GM23338 (cell line): Measurements from ENCODE around the gene HLA-F. TPM values are rescaled to one million over a fixed set of nuclear protein-coding genes. Genes with fewer than 3 reads are reported as not detected.

ENCODE experiments used
- ATAC-seq: fragments of 200-7000 bp; cut with Tn5 transposase; 3 replicates; pipeline ENCODE4 v1.9.1; 2020
- DNase-seq: peaks from one replicate; pipeline ENCODE4 v3.0.0-alpha.2; 2015; ENCODE audit warnings: low spot score
- H2AFZ ChIP-seq: fragments of 200-600 bp; sonication (generic); 2 replicates; pipeline ENCODE4 v1.8.0; 2016; ENCODE audit warnings: antibody characterized with exemption, mild to moderate bottlenecking, moderate library complexity
- H3F3A ChIP-seq: fragments of 200-600 bp; sonication (generic); replicated peaks from 2 replicates; pipeline ENCODE4 v1.8.0; 2017; ENCODE audit warnings: antibody characterized with exemption, mixed run types, low read depth
- H3K27ac ChIP-seq: fragments of 200-600 bp; sonication (generic); 2 replicates; pipeline ENCODE4 v1.6.1; 2016; ENCODE audit warnings: low read depth
- H3K27me3 ChIP-seq: fragments of 200-600 bp; sonication (generic); 2 replicates; pipeline ENCODE4 v1.8.0; 2016; ENCODE audit warnings: mild to moderate bottlenecking, mixed run types, moderate library complexity; ENCODE audit not compliant: insufficient read depth
- H3K36me3 ChIP-seq: fragments of 200-600 bp; sonication (generic); 2 replicates; pipeline ENCODE4 v1.8.0; 2016; ENCODE audit warnings: mild to moderate bottlenecking; ENCODE audit not compliant: insufficient read depth
- H3K4me1 ChIP-seq: fragments of 200-600 bp; sonication (generic); 2 replicates; pipeline ENCODE4 v1.8.0; 2016; ENCODE audit warnings: mild to moderate bottlenecking, moderate library complexity; ENCODE audit not compliant: insufficient read depth
- H3K4me2 ChIP-seq: fragments of 200-600 bp; sonication (generic); 2 replicates; pipeline ENCODE4 v1.7.1; 2017; ENCODE audit warnings: mixed run types
- H3K4me3 ChIP-seq: fragments of 200-600 bp; sonication (generic); 2 replicates; pipeline ENCODE4 v1.6.1; 2016; ENCODE audit warnings: mixed run types
- H3K79me2 ChIP-seq: fragments of 200-600 bp; sonication (generic); replicated peaks from 2 replicates; pipeline ENCODE4 v1.8.0; 2017; ENCODE audit warnings: mild to moderate bottlenecking; ENCODE audit not compliant: insufficient read depth
- H3K9me2 ChIP-seq: fragments of 200-600 bp; sonication (generic); 2 replicates; pipeline ENCODE4 v1.8.0; 2017; ENCODE audit not compliant: insufficient read depth
- H4K20me1 ChIP-seq: fragments of 200-600 bp; sonication (generic); replicated peaks from 2 replicates; pipeline ENCODE4 v1.8.0; 2017; ENCODE audit warnings: mild to moderate bottlenecking; ENCODE audit not compliant: insufficient read depth
- H3K27ac Mint-ChIP-seq: 2 replicates; pipeline ENCODE4 v1.8.0; 2020; ENCODE audit warnings: inconsistent platforms, mild to moderate bottlenecking, moderate library complexity, mixed read lengths
- H3K27me3 Mint-ChIP-seq: 3 replicates; pipeline ENCODE4 v1.8.0; 2022; ENCODE audit warnings: low read depth, mild to moderate bottlenecking, moderate library complexity, mixed read lengths, inconsistent platforms; ENCODE audit not compliant: insufficient read depth, poor library complexity
- H3K36me3 Mint-ChIP-seq: 3 replicates; pipeline ENCODE4 v1.8.0; 2021; ENCODE audit warnings: low read depth, mild to moderate bottlenecking, inconsistent platforms, moderate library complexity, mixed read lengths
- H3K4me1 Mint-ChIP-seq: 3 replicates; pipeline ENCODE4 v1.8.0; 2020; ENCODE audit warnings: mild to moderate bottlenecking, inconsistent platforms, mixed read lengths
- H3K4me3 Mint-ChIP-seq: 3 replicates; pipeline ENCODE4 v1.8.0; 2021; ENCODE audit warnings: moderate library complexity, mild to moderate bottlenecking, inconsistent platforms, mixed read lengths
- H3K9me3 Mint-ChIP-seq: 3 replicates; pipeline ENCODE4 v1.8.0; 2020; ENCODE audit warnings: moderate library complexity, mild to moderate bottlenecking, inconsistent platforms, mixed read lengths
- CREB1 ChIP-seq: fragments of 250-450 bp; sonication (Bioruptor Pico); IDR thresholded peaks from 2 replicates; pipeline ENCODE4 v1.5.0; 2020; ENCODE audit warnings: low read depth, mild to moderate bottlenecking, moderate library complexity
- CTCF ChIP-seq, 2 experiments: fragments of 200-600 bp in 1 of 2; sonication (generic) in 1 of 2; conservative IDR thresholded peaks; 2 replicates each; pipeline versions ENCODE4 v1.5.1 to v1.6.1; 2016 to 2017; ENCODE audit warnings: antibody characterized with exemption in 2 of 2, low read depth in 2 of 2, mild to moderate bottlenecking in 2 of 2, moderate library complexity in 1 of 2
- ETS1 ChIP-seq: IDR thresholded peaks from 2 replicates; pipeline ENCODE4 v1.6.1; 2016; ENCODE audit warnings: antibody characterized with exemption
- EZH2 ChIP-seq: fragments of 200-600 bp; sonication (generic); IDR thresholded peaks from one replicate; pipeline ENCODE4 v1.8.0; 2017; ENCODE audit warnings: antibody characterized with exemption, mild to moderate bottlenecking, low read depth; ENCODE audit not compliant: unreplicated experiment
- EZH2phosphoT487 ChIP-seq: fragments of 200-600 bp; sonication (generic); IDR thresholded peaks from one replicate; pipeline ENCODE4 v1.8.1; 2018; ENCODE audit warnings: antibody characterized with exemption; ENCODE audit not compliant: unreplicated experiment
- JUNB ChIP-seq: IDR thresholded peaks from one replicate; pipeline ENCODE4 v1.6.1; 2016; ENCODE audit warnings: antibody characterized with exemption; ENCODE audit not compliant: unreplicated experiment
- NANOG ChIP-seq: IDR thresholded peaks from 2 replicates; pipeline ENCODE4 v1.6.1; 2016; ENCODE audit warnings: antibody characterized with exemption, borderline replicate concordance
- POLR2AphosphoS5 ChIP-seq: IDR thresholded peaks from 2 replicates; pipeline ENCODE4 v1.6.1; 2016; ENCODE audit warnings: antibody characterized with exemption, low read depth
- REST ChIP-seq: IDR thresholded peaks from one replicate; pipeline ENCODE4 v1.6.1; 2018; ENCODE audit warnings: antibody characterized with exemption; ENCODE audit not compliant: unreplicated experiment
- STAT1 ChIP-seq: IDR thresholded peaks from one replicate; pipeline ENCODE4 v1.6.1; 2016; ENCODE audit warnings: antibody characterized with exemption; ENCODE audit not compliant: unreplicated experiment
- ZNF114 ChIP-seq: fragments of 250-450 bp; sonication (Bioruptor Pico); IDR thresholded peaks from 2 replicates; pipeline ENCODE4 v1.5.0; 2020; ENCODE audit warnings: mild to moderate bottlenecking, moderate library complexity
- ZNF331 ChIP-seq: fragments of 250-450 bp; sonication (Bioruptor Pico); IDR thresholded peaks from 2 replicates; pipeline ENCODE4 v1.5.0; 2020; ENCODE audit warnings: low read depth, mild to moderate bottlenecking, moderate library complexity
- ZNF462 ChIP-seq: fragments of 250-450 bp; sonication (Bioruptor Pico); IDR thresholded peaks from 2 replicates; pipeline ENCODE4 v1.5.0; 2020; ENCODE audit warnings: mild to moderate bottlenecking, moderate library complexity
- polyA plus RNA-seq: library from polyadenylated mRNA; unstranded; fragments of >200 nt; fragmentation: Nextera tagmentation; extraction: Ambion mirVana; gene quantifications from 2 replicates; pipeline ENCODE4 v1.2.1, GENCODE V29; 2016
- total RNA-seq: library from RNA; depleted of rRNA; stranded (reverse); fragments of >200 nt; shearing (Covaris generic); gene quantifications from 2 replicates; pipeline ENCODE4 v1.2.3, GENCODE V29; 2014

HLA-F gene
- total and polyA plus RNA-seq, 2 experiments from 2014 or later, result 4.4 to 10.4 TPM

- no peaks in the 10 kb centered on the region for H3K79me2 ChIP-seq
- no peak overlapping the region for H3K4me3 Mint-ChIP-seq
- H3K27ac ChIP-seq, result no peak overlapping the region
- H4K20me1 ChIP-seq, result no peaks in the 10 kb centered on the region
- peaks cover 23% of the 10 kb centered on the region for H3K4me1 ChIP-seq
- H3K27me3 ChIP-seq, result no peaks in the 10 kb centered on the region
- H3F3A ChIP-seq, result no peaks in the 10 kb centered on the region
- no peaks in the 10 kb centered on the region for H3K9me3 Mint-ChIP-seq
- H3K4me3 ChIP-seq, result no peak overlapping the region
- H3K4me1 Mint-ChIP-seq, result peaks cover 33% of the 10 kb centered on the region
- ATAC-seq (peak; percentile 15; the same call in 1 of the 3 replicates), DNase-seq (no peak)
- TF ChIP-seq CTCF (conservative IDR thresholded peaks at IDR 0.05; ENCODE audit: low read depth in 2 of 2), result no peak
- TF ChIP-seq ETS1, result no peak
- no peak for TF ChIP-seq STAT1
- TF ChIP-seq NANOG, result no peak
- TF ChIP-seq ZNF331 (CRISPR knock-in tag), result no peak
- TF ChIP-seq REST, result no peak
- TF ChIP-seq ZNF114 (CRISPR knock-in tag), result no peak
- no peak for TF ChIP-seq POLR2AphosphoS5
- TF ChIP-seq ZNF462 (CRISPR knock-in tag), result no peak
- TF ChIP-seq JUNB, result no peak
- TF ChIP-seq CREB1, result no peak
- TF ChIP-seq EZH2, result no peak
- no peak for TF ChIP-seq EZH2phosphoT487
- H2AFZ ChIP-seq, result no peak overlapping the region
- H3K36me3 ChIP-seq, result no peaks in the 10 kb centered on the region
- H3K4me2 ChIP-seq, result no peak overlapping the region
- H3K27me3 Mint-ChIP-seq, result peaks cover 12% of the 10 kb centered on the region
- H3K9me2 ChIP-seq, result peaks cover 12% of the 10 kb centered on the region
- no peak overlapping the region for H3K27ac Mint-ChIP-seq
- no peaks in the 10 kb centered on the region; the same call in 2 of the 3 replicates for H3K36me3 Mint-ChIP-seq
Observed at GRCh38 chr6:29762781-29763214, 39.6 kb downstream of the HLA-F start.
